Activated CD8-positive, alpha-beta T cell treated with anti-CD3 and anti-CD28 coated beads, Interleukin-2, amount 10 ng/mL, durations not matched to agents 7 days and 5 days (primary cell): ENCODE measurements around the gene GPR176. TPM values are rescaled to one million over a fixed set of nuclear protein-coding genes. Genes with fewer than 3 reads are reported as not detected.

Experiments used
- ATAC-seq: fragments of 150-1000 bp; cut with Tn5 transposase; one replicate; pipeline ENCODE4 v1.10.0; 2021; ENCODE audit warnings: moderate library complexity
- CTCF ChIA-PET: fragments of 350-600 bp; sonication (Branson Sonifier 250); formaldehyde crosslinking; loops from one replicate; lab custom pipeline; 2021; ENCODE audit warnings: antibody characterized with exemption; lab: Charles Lee
- POLR2A ChIA-PET: fragments of 350-600 bp; sonication (Branson Sonifier 250); formaldehyde crosslinking; loops from one replicate; lab custom pipeline; 2021; ENCODE audit warnings: antibody characterized with exemption; lab: Charles Lee
- DNase-seq: peaks from one replicate; pipeline ENCODE4 v3.0.0-alpha.2; 2020
- H3K27ac Mint-ChIP-seq: one replicate; pipeline ENCODE4 v1.8.0; 2021; ENCODE audit warnings: mild to moderate bottlenecking, mixed read lengths
- H3K27me3 Mint-ChIP-seq: one replicate; pipeline ENCODE4 v1.8.0; 2021; ENCODE audit warnings: low read depth, mixed read lengths
- H3K36me3 Mint-ChIP-seq: one replicate; pipeline ENCODE4 v1.8.0; 2021; ENCODE audit warnings: low read depth, mixed read lengths
- H3K4me1 Mint-ChIP-seq: one replicate; pipeline ENCODE4 v1.8.0; 2021; ENCODE audit warnings: low read depth, mixed read lengths
- H3K4me3 Mint-ChIP-seq: one replicate; pipeline ENCODE4 v1.8.0; 2021; ENCODE audit warnings: mild to moderate bottlenecking, mixed read lengths
- H3K9me3 Mint-ChIP-seq: one replicate; pipeline ENCODE4 v1.8.0; 2022; ENCODE audit warnings: mixed read lengths; ENCODE audit not compliant: insufficient read depth
- total RNA-seq, 2 experiments: library from RNA; stranded (reverse); gene quantifications; one replicate each; pipeline ENCODE4 v1.2.3, GENCODE V29; 2021

Gene GPR176
- total RNA-seq, 2 experiments from 2014 or later: not detected

- H3K27ac Mint-ChIP-seq: no peak overlapping the region
- peaks cover 25% of the 10 kb centered on the region for H3K27me3 Mint-ChIP-seq
- CTCF ChIA-PET: interaction anchor here (0.7 to 2.8 kb wide), 9 partner anchors 13 to 191 kb away, joined by 3 to 18 read pairs (median 3); partner anchors contain the start of gene FSIP1
- H3K36me3 Mint-ChIP-seq: no peaks in the 10 kb centered on the region
- ATAC-seq: no peak
- H3K9me3 Mint-ChIP-seq: no peaks in the 10 kb centered on the region
- peak; percentile 31 for DNase-seq
- POLR2A ChIA-PET: no interaction called here
- H3K4me1 Mint-ChIP-seq: no peaks in the 10 kb centered on the region
- no peak overlapping the region for H3K4me3 Mint-ChIP-seq
Observed at GRCh38 chr15:39874890-39875549, 45.0 kb downstream of the GPR176 start.

GRCh38 chr15:39873978-39874377, 46.1 kb downstream of the GPR176 start:
- H3K4me1 Mint-ChIP-seq: no peaks in the 10 kb centered on the region
- peaks cover 25% of the 10 kb centered on the region for H3K27me3 Mint-ChIP-seq
- ChIA-PET POLR2A (no interaction called here), CTCF (interaction anchor here (0.7 to 2.8 kb wide), 8 partner anchors 14 to 401 kb away, joined by 3 to 18 read pairs (median 3); partner anchors contain the start of gene FSIP1)
- no peaks in the 10 kb centered on the region for H3K9me3 Mint-ChIP-seq
- no peak for ATAC-seq
- no peak overlapping the region for H3K27ac Mint-ChIP-seq
- no peak for DNase-seq
- H3K4me3 Mint-ChIP-seq: no peak overlapping the region
- H3K36me3 Mint-ChIP-seq: no peaks in the 10 kb centered on the region

GRCh38 chr15:39870537-39870936, 49.5 kb downstream of the GPR176 start:
- Mint-ChIP-seq H3K4me1 (no peaks in the 10 kb centered on the region), H3K9me3 (no peaks in the 10 kb centered on the region), H3K4me3 (no peak overlapping the region), H3K27ac (no peak overlapping the region), H3K36me3 (no peaks in the 10 kb centered on the region), H3K27me3 (peaks cover 37% of the 10 kb centered on the region)
- CTCF ChIA-PET: no interaction called here
- POLR2A ChIA-PET: no interaction called here
- DNase-seq: no peak
- ATAC-seq: no peak

- ChIA-PET POLR2A (no interaction called here), CTCF (no interaction called here)
- H3K9me3 Mint-ChIP-seq: no peaks in the 10 kb centered on the region
- no peak overlapping the region for H3K4me3 Mint-ChIP-seq
- no peak overlapping the region for H3K27ac Mint-ChIP-seq
- peaks cover 42% of the 10 kb centered on the region for H3K27me3 Mint-ChIP-seq
- no peaks in the 10 kb centered on the region for H3K36me3 Mint-ChIP-seq
- H3K4me1 Mint-ChIP-seq: no peaks in the 10 kb centered on the region
- DNase-seq (no peak), ATAC-seq (no peak)
Observed at GRCh38 chr15:39869858-39870515, 50.1 kb downstream of the GPR176 start.

GRCh38 chr15:39869254-39869653, 50.8 kb downstream of the GPR176 start:
- ATAC-seq: no peak
- no peak overlapping the region for H3K4me3 Mint-ChIP-seq
- H3K36me3 Mint-ChIP-seq: no peaks in the 10 kb centered on the region
- no peak for DNase-seq
- ChIA-PET CTCF (interaction anchor here (1.8 kb wide), 1 partner anchor 18 kb away, joined by 4 read pairs; no protein-coding TSS in a partner anchor), POLR2A (no interaction called here)
- H3K27me3 Mint-ChIP-seq: peaks cover 47% of the 10 kb centered on the region
- no peak overlapping the region for H3K27ac Mint-ChIP-seq
- H3K4me1 Mint-ChIP-seq: no peaks in the 10 kb centered on the region
- no peaks in the 10 kb centered on the region for H3K9me3 Mint-ChIP-seq

- no peak for ATAC-seq
Observed at GRCh38 chr15:39868396-39868795, 51.7 kb downstream of the GPR176 start.

GRCh38 chr15:39864116-39864515, 56.0 kb downstream of the GPR176 start:
- Mint-ChIP-seq H3K36me3 (no peaks in the 10 kb centered on the region), H3K27ac (no peak overlapping the region), H3K9me3 (no peaks in the 10 kb centered on the region), H3K27me3 (peaks cover 36% of the 10 kb centered on the region), H3K4me3 (no peak overlapping the region), H3K4me1 (no peaks in the 10 kb centered on the region)
- CTCF ChIA-PET: no interaction called here
- ATAC-seq (no peak), DNase-seq (no peak)
- POLR2A ChIA-PET: no interaction called here

More at GRCh38 chr15:39868396-39868795, 51.7 kb downstream of the GPR176 start:
- no peaks in the 10 kb centered on the region for H3K36me3 Mint-ChIP-seq
- ChIA-PET CTCF (interaction anchor here (1.8 kb wide), 1 partner anchor 19 kb away, joined by 4 read pairs; no protein-coding TSS in a partner anchor), POLR2A (no interaction called here)
- H3K4me1 Mint-ChIP-seq: no peaks in the 10 kb centered on the region
- DNase-seq: no peak
- H3K9me3 Mint-ChIP-seq: no peaks in the 10 kb centered on the region
- no peak overlapping the region for H3K27ac Mint-ChIP-seq
- peaks cover 46% of the 10 kb centered on the region for H3K27me3 Mint-ChIP-seq
- no peak overlapping the region for H3K4me3 Mint-ChIP-seq

- no peaks in the 10 kb centered on the region for H3K36me3 Mint-ChIP-seq
- DNase-seq: no peak
- POLR2A ChIA-PET: no interaction called here
- no peak overlapping the region for H3K27ac Mint-ChIP-seq
- peaks cover 19% of the 10 kb centered on the region for H3K27me3 Mint-ChIP-seq
- no peak for ATAC-seq
- no peaks in the 10 kb centered on the region for H3K9me3 Mint-ChIP-seq
- no peak overlapping the region for H3K4me3 Mint-ChIP-seq
- H3K4me1 Mint-ChIP-seq: no peaks in the 10 kb centered on the region
- CTCF ChIA-PET: no interaction called here
Observed at GRCh38 chr15:39860871-39861270, 59.2 kb downstream of the GPR176 start.

GRCh38 chr15:39860200-39860599, 59.9 kb downstream of the GPR176 start:
- ATAC-seq: no peak
- DNase-seq: no peak
- Mint-ChIP-seq H3K4me1 (no peaks in the 10 kb centered on the region), H3K27ac (no peak overlapping the region), H3K27me3 (peaks cover 15% of the 10 kb centered on the region), H3K4me3 (no peak overlapping the region), H3K9me3 (no peaks in the 10 kb centered on the region), H3K36me3 (no peaks in the 10 kb centered on the region)
- ChIA-PET CTCF (no interaction called here), POLR2A (no interaction called here)

- Mint-ChIP-seq H3K27me3 (peaks cover 13% of the 10 kb centered on the region), H3K4me3 (no peak overlapping the region)
- no peak for ATAC-seq
Observed at GRCh38 chr15:39859636-39860035, 60.4 kb downstream of the GPR176 start.

GRCh38 chr15:39857132-39857531, 62.9 kb downstream of the GPR176 start:
- Mint-ChIP-seq H3K27me3 (peaks cover 16% of the 10 kb centered on the region), H3K27ac (no peak overlapping the region), H3K9me3 (no peaks in the 10 kb centered on the region), H3K36me3 (no peaks in the 10 kb centered on the region), H3K4me1 (no peaks in the 10 kb centered on the region), H3K4me3 (no peak overlapping the region)
- no peak for DNase-seq
- CTCF ChIA-PET: no interaction called here
- ATAC-seq: no peak
- POLR2A ChIA-PET: no interaction called here

More at GRCh38 chr15:39859636-39860035, 60.4 kb downstream of the GPR176 start:
- Mint-ChIP-seq H3K27ac (no peak overlapping the region), H3K4me1 (no peaks in the 10 kb centered on the region), H3K36me3 (no peaks in the 10 kb centered on the region), H3K9me3 (no peaks in the 10 kb centered on the region)
- DNase-seq: no peak
- ChIA-PET POLR2A (no interaction called here), CTCF (no interaction called here)

- ATAC-seq (no peak), DNase-seq (no peak)
- Mint-ChIP-seq H3K27ac (no peak overlapping the region), H3K9me3 (no peaks in the 10 kb centered on the region), H3K36me3 (no peaks in the 10 kb centered on the region), H3K4me3 (no peak overlapping the region), H3K27me3 (peaks cover 23% of the 10 kb centered on the region), H3K4me1 (no peaks in the 10 kb centered on the region)
- ChIA-PET CTCF (no interaction called here), POLR2A (no interaction called here)
Observed at GRCh38 chr15:39856357-39856756, 63.7 kb downstream of the GPR176 start.
